C4-2B (cell line): Measurements from ENCODE around the gene GPHN.

Experiments
- CTCF ChIP-seq: fragments of 450-650 bp; conservative IDR thresholded peaks from 2 replicates; pipeline ENCODE4 v1.5.1; 2017; ENCODE audit warnings: mild to moderate bottlenecking
- ZFX ChIP-seq: fragments of 450-650 bp; IDR thresholded peaks from 2 replicates; pipeline ENCODE4 v1.6.1; 2017

GRCh38 chr14:67195279-67195678 is 687.3 kb downstream of the GPHN start:
- no peak for TF ChIP-seq CTCF
- no peak for TF ChIP-seq ZFX
